ENCODE measurements around the gene ERCC3.

- TF ChIP-seq CTCF (IDR thresholded peaks at IDR 0.05; ENCODE audit: low read length) (no peak), EZH2 (IDR thresholded peaks at IDR 0.05; ENCODE audit: borderline replicate concordance, low read length) (no peak)
Measured at GRCh38 chr2:127229555-127229954, 64.4 kb downstream of the ERCC3 start.
